Osteoblast (primary cell): ENCODE measurements around the gene CCNI. TPM values are rescaled to one million over a fixed set of nuclear protein-coding genes. Genes with fewer than 3 reads are reported as not detected.
"Not testable (repeated sequence)": the region's sequence is repeated elsewhere in the genome, so short reads cannot be mapped to it uniquely, and the experiment has no call there.

Source experiments
- DNase-seq: peaks from one replicate; pipeline ENCODE4 v3.0.0; 2011; ENCODE audit warnings: low spot score, mixed read lengths; ENCODE audit not compliant: insufficient read length; ENCODE audit errors: missing footprints
- H2AFZ ChIP-seq: 2 replicates; pipeline ENCODE4 v1.6.0; 2011; ENCODE audit warnings: mild to moderate bottlenecking, low read length
- H3K27ac ChIP-seq: 2 replicates; pipeline ENCODE4 v1.5.1; 2011; ENCODE audit warnings: mild to moderate bottlenecking, low read depth, low read length, moderate library complexity
- H3K27me3 ChIP-seq: 2 replicates; pipeline ENCODE4 v1.6.0; 2012; ENCODE audit warnings: mild to moderate bottlenecking, control low read depth, inconsistent platforms, low read length, moderate library complexity; ENCODE audit not compliant: insufficient read depth
- H3K36me3 ChIP-seq: 2 replicates; pipeline ENCODE4 v1.5.1; 2011; ENCODE audit warnings: mild to moderate bottlenecking, low read length, control low read depth, moderate library complexity; ENCODE audit not compliant: insufficient read depth
- H3K4me1 ChIP-seq: 2 replicates; pipeline ENCODE4 v1.5.1; 2011; ENCODE audit warnings: mild to moderate bottlenecking, low read length, control low read depth, moderate library complexity; ENCODE audit not compliant: insufficient read depth
- H3K4me2 ChIP-seq: 2 replicates; pipeline ENCODE4 v1.6.0; 2011; ENCODE audit warnings: mild to moderate bottlenecking, low read length; ENCODE audit not compliant: insufficient read depth
- H3K4me3 ChIP-seq: fragments of 200-600 bp; sonication (generic); 3 replicates; pipeline ENCODE4 v1.5.1; 2012; ENCODE audit warnings: mild to moderate bottlenecking, low read length, inconsistent platforms; ENCODE audit not compliant: insufficient read depth
- H3K79me2 ChIP-seq: 2 replicates; pipeline ENCODE4 v1.6.0; 2012; ENCODE audit warnings: mild to moderate bottlenecking, low read length, control low read depth, inconsistent platforms; ENCODE audit not compliant: insufficient read depth
- H3K9me3 ChIP-seq: 2 replicates; pipeline ENCODE4 v1.5.1; 2011; ENCODE audit warnings: low read depth, low read length, control low read depth
- H4K20me1 ChIP-seq: 2 replicates; pipeline ENCODE4 v1.6.0; 2012; ENCODE audit warnings: mild to moderate bottlenecking, low read length, control low read depth; ENCODE audit not compliant: insufficient read depth
- total RNA-seq: library from RNA; depleted of rRNA; stranded (reverse); fragments of >200 nt; gene quantifications from 2 replicates; pipeline ENCODE4 v1.2.3, GENCODE V29; 2012
- TF ChIP-seq, protein P1 (sequence below): IDR thresholded peaks from 2 replicates; pipeline ENCODE4 v1.5.1; 2011; ENCODE audit warnings: mild to moderate bottlenecking, low read depth, low read length, moderate library complexity; ENCODE audit errors: extremely low read depth

The CCNI gene
- total RNA-seq, 1 donor: 229 TPM

DNA sequence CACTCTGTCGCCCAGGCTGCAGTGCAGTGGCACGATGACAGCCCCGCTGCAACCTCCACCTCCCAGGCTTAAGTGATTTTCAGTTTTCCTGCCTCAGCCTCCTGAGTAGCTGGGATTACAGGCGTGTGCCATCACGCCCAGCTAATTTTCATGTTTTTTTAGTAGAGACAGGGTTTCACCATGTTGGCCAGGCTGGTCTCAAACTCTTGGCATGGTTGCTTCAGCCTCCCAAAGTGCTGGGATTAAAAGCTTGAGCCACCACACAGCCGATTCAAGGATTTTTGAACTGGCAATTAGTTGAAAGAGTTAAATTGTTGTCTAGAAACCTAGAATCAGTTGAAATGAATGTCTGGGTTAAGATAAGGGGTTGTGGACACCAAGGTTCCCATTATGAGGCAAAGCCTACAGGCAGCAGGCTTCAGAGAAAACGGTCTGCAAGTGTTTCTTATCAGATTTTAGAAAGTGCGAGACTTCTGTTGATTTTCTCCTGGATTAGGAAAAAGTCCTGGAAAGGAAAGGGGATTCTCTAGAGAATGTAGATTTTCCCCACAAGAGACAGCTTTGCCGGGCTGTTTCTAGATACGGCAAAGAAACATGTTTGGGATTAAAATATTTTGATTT is 8.3 kb upstream of the CCNI start:
- Histone ChIP-seq H3K4me2 (no peak overlapping the region), H3K9me3 (no peaks in the 10 kb centered on the region), H3K4me1 (no peaks in the 10 kb centered on the region), H3K36me3 (no peaks in the 10 kb centered on the region), H3K27me3 (no peaks in the 10 kb centered on the region), H3K27ac (no peak overlapping the region), H3K4me3 (no peak overlapping the region), H4K20me1 (no peaks in the 10 kb centered on the region), H3K79me2 (no peaks in the 10 kb centered on the region), H2AFZ (no peak overlapping the region)
- TF ChIP-seq, protein P1, sequence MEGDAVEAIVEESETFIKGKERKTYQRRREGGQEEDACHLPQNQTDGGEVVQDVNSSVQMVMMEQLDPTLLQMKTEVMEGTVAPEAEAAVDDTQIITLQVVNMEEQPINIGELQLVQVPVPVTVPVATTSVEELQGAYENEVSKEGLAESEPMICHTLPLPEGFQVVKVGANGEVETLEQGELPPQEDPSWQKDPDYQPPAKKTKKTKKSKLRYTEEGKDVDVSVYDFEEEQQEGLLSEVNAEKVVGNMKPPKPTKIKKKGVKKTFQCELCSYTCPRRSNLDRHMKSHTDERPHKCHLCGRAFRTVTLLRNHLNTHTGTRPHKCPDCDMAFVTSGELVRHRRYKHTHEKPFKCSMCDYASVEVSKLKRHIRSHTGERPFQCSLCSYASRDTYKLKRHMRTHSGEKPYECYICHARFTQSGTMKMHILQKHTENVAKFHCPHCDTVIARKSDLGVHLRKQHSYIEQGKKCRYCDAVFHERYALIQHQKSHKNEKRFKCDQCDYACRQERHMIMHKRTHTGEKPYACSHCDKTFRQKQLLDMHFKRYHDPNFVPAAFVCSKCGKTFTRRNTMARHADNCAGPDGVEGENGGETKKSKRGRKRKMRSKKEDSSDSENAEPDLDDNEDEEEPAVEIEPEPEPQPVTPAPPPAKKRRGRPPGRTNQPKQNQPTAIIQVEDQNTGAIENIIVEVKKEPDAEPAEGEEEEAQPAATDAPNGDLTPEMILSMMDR: no peak
- DNase-seq: no peak

DNA sequence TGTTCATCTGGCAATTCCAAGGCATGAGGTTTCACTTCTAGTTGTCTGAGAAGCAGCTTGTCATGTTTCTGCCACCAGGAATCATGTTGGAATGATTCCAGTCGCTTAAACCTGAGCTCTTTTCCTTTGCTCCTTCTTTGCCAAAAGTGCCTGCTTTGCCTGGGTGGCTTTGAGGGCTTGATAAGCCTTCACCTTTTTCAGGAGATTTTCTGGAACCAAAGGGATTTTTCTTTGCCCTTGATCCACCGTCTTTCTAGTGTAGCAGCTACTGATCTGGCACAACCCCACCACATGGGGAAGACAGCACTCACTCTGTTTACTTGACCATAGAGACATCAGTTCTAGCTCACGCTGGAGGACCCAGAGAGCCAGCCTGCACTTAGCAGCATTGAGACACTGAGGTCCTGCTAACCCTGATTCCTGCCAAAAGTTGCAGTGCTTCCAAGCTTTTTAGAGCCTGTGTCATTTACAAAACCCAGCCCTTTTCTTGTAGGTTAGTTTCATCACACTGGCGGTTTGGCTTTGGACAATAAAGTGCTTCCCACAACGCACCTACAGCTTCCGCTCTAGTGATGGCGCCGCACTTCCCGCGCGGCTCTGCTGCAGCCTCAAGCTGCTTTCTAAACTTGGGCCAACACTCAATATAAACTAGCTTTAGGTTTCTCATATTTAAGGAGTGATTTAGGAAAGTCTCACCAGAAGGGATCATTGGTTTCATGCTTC is 7.3 kb upstream of the CCNI start:
- DNase-seq: no peak
- Histone ChIP-seq H3K36me3 (no peaks in the 10 kb centered on the region), H3K27me3 (no peaks in the 10 kb centered on the region), H3K4me3 (no peak overlapping the region), H3K27ac (no peak overlapping the region), H3K4me1 (no peaks in the 10 kb centered on the region), H2AFZ (no peak overlapping the region), H4K20me1 (no peaks in the 10 kb centered on the region), H3K79me2 (no peaks in the 10 kb centered on the region), H3K9me3 (no peaks in the 10 kb centered on the region), H3K4me2 (no peak overlapping the region)
- TF ChIP-seq, protein P1: no peak

DNA sequence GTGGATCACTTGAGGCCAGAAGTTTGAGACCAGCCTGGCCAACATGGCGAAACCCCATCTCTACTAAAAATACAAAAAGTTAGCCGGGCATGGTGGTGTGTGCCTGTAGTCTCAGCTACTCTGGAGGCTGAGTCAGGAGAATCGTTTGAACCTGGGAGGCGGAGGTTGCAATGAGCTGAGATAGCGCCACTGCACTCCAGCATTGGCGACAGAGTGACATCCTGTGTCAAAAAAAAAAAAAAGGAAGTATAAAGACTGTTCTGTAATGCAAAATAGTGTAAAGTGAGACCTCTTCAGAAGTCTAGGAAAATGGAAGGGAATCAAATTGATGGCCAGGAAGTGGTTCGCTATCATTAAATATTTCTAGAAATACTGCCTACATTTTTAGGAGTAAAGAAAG is 5.0 kb upstream of the CCNI start:
- not testable (repeated sequence) for DNase-seq, H3K9me3 ChIP-seq, H2AFZ ChIP-seq, H3K27me3 ChIP-seq, H3K4me3 ChIP-seq, H4K20me1 ChIP-seq, H3K27ac ChIP-seq, H3K36me3 ChIP-seq, H3K4me2 ChIP-seq, H3K4me1 ChIP-seq, H3K79me2 ChIP-seq

DNA sequence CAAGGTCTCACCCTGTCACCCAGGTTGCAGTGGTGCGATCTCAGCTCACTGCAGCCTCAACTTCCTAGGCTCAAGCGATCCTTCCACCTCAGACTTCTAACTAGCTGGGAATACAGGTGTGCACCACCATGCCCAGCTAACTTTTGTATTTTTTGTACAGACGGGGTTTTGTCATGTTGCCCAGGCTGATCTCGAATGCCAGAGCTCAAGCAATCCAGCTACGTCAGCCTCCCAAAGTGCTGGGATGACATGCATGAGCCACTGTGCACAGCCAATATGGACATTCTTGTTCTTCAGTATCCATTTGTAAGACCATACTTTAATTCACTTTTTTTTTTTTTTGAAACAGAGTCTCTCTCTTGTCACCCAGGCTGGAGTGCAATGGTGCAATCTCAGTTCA is 3.5 kb upstream of the CCNI start:
- H3K4me1 ChIP-seq: peaks cover 8% of the 10 kb centered on the region
- H3K27me3 ChIP-seq: no peaks in the 10 kb centered on the region
- no peaks in the 10 kb centered on the region for H3K36me3 ChIP-seq
- no peaks in the 10 kb centered on the region for H3K9me3 ChIP-seq
- no peak overlapping the region for H3K4me3 ChIP-seq
- H2AFZ ChIP-seq: no peak overlapping the region
- DNase-seq: no peak
- H4K20me1 ChIP-seq: peaks cover 4% of the 10 kb centered on the region
- H3K79me2 ChIP-seq: peaks cover 20% of the 10 kb centered on the region
- H3K27ac ChIP-seq: no peak overlapping the region
- TF ChIP-seq, protein P1: no peak
- H3K4me2 ChIP-seq: no peak overlapping the region
